Embryonic facial prominence (tissue), 1 donor: ENCODE results near the gene S100A2.

Experiments
- DNase-seq: peaks from one replicate; pipeline ENCODE4 v3.0.0-alpha.2; 2016; ENCODE audit errors: extremely low spot score

S100A2 gene

GRCh38 chr1:153545067-153546055, 20.3 kb downstream of the S100A2 start, which contains the start of gene S100A4:
Gene S100A4 (minus strand): TSS chr1:153545806. CDS start chr1:153544794, 1,012 bp downstream.
- peak; percentile 78 for DNase-seq

- no peak for DNase-seq
Observed at GRCh38 chr1:153544453-153545066, 21.1 kb downstream of the S100A2 start.

- no peak for DNase-seq
Observed at GRCh38 chr1:153543736-153544135, 21.9 kb downstream of the S100A2 start.

GRCh38 chr1:153542956-153543711, 22.5 kb downstream of the S100A2 start:
- DNase-seq, result no peak

- no peak for DNase-seq
Observed at GRCh38 chr1:153541641-153542590, 23.7 kb downstream of the S100A2 start.

DNA sequence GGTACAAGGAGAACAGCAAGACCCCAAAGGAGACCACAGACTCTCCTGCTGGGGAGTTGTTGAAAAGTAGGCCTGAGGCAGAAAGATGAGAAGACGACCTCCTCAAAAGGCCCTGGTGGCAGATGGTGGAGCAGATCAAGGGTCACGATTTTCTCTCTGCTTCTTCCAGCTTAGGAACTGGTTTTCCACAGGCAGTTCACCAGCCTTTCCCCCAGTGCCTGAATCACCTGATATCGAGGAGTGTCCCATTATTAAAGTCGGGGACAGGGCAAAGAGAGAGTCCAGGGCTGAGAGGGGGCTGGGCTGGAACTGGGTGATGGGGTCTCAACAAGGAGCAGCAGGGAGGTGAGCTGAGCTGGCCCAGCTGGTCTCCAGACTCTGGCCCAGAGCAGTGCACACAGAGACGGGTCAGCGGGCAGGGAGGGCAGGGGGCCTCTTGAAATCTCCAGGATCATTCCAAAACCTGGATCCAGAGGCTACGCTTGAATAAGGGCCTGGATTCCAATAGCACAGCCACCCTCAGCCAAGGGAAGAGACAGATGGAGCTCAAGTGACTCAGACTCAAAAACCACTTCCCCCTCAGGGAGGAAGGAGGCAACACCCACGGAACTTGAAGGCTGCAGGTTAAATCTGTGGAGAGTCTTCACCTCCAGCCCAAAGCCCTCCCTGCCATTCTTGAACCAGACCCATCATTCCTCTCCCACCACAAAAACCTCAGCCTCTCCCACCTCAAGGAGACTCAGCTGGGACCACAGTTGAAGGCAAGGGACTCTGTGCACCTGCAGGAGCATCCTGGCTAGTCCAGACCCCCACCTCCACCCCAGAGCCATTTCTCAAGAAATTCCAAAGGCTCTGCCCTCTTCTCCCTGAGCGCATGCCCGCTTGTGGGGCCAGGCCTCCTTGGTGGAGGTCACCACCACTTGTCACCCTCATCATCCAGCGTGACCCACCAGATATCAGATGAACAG, 25.0 kb downstream of the S100A2 start, which contains the start of gene S100A5:
Gene S100A5, minus strand, starts transcription at position 541 of the 968 bp plus-strand sequence. CDS start 743 bp downstream, outside the sequence.
- DNase-seq, result no peak

DNA sequence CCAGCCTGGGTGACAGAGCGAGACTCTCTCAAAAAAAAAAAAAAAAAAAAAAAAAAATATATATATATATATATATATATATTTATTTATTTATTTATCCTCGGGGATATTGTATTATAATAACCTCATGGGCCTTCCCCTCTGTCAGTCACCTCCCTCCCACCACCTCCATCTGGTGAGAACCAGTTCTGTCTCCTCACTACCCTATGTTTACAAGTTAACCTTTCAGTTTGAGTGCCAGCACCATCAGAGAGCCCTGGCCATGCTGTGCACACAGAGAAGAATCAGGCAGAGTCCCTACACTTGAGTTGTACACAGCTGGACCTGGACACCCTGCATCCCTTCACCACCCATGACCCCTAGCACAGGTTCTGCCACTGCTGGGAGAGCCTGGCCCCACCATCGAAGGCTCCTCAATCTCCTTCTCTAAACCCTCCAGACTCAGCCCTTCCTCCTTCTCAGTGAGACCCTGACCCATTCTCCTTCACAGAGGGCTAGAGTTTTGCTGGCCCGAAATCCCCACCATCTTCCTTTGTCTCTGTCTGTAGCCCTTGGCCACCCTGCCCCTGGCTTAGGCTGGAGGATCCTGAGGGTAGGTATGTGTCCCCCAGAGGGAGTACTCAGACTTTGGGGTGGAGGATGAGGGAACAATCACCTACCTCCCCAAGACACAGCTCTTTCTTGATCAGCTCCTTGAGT, 26.1 kb downstream of the S100A2 start:
- no peak for DNase-seq

DNA sequence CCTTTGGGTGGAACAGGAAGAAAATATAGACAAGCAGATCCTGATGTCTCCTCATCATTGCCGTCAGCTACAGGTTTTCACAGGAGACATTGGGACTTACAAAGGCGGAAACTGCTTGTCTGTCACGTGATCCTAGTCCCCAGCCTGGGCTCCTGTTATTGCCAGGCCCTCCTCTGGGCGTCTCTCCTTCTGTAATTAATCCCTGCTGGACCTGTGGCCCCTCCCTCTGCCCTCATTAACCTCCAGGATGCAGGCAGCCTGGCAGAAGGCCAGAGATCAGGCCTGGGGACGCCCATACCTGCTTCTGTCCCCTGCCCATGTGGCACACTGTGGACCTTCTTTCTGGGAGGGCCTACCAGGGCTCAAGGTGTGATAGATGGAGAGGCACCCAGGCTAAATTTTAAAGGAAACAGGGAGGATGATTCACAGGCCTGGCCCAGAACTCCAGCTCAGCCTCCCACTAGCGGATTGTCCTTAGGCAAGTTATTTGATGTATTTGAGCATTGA, 27.3 kb downstream of the S100A2 start:
- no peak for DNase-seq

- DNase-seq, result no peak
Observed at GRCh38 chr1:153537376-153537730, 28.3 kb downstream of the S100A2 start.

DNA sequence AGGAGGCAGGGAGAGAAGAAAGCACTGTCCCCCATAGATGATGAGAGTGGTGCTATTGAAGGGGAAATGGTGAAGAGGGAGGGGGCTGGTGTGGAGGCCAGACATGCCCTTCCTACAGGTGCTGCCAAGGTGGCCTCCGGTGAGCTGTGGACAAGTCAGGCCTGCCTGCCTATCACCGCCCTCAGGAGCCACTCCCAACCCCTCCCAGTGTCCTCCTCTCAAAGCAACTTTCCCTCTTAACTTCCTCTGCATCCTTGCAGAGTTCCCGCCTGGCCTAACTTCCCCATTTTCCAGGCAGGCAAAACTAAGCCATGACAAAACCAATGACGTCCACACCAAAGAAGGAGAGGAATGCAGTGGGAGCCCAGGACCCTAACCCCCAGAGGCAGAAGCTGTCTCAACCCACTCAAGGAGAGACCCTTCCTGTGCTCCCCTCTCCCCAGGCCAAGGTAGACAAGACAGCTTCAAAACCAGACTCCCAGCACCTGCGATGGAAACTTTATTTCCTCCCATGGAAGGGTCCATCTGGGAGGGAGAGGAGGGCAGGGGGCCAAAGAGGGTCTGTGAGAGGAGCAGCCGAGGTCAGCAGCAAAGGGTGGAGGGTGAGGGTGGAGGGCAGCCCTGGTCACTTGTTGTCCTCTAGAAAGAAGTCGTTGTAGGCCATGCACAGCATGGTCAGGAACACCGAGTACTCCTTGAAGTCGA, 28.8 kb downstream of the S100A2 start:
- DNase-seq, result no peak

- DNase-seq, result peak; percentile 55
Observed at GRCh38 chr1:153536012-153536670, 29.5 kb downstream of the S100A2 start.

- no peak for DNase-seq
Observed at GRCh38 chr1:153535242-153536011, 30.2 kb downstream of the S100A2 start, which contains the start of gene S100A6. Gene S100A6 (minus strand): TSS chr1:153535991. CDS start chr1:153535339, 652 bp downstream.

DNA sequence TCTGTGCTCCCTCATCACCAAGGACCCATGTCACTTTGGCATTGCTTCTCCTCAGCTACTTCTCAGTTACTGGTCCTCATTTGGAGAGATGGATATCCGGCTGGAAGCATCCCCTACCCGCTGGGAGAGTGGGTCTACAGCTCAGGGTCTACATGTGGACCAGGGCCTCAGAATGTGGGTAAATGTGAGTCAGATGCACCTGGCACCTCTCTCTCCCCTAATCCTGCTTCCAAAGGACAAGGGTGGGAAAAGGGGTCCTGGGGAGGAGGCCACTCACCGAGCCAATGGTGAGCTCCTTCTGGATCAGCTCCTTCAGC, 30.8 kb downstream of the S100A2 start:
- no peak for DNase-seq

DNA sequence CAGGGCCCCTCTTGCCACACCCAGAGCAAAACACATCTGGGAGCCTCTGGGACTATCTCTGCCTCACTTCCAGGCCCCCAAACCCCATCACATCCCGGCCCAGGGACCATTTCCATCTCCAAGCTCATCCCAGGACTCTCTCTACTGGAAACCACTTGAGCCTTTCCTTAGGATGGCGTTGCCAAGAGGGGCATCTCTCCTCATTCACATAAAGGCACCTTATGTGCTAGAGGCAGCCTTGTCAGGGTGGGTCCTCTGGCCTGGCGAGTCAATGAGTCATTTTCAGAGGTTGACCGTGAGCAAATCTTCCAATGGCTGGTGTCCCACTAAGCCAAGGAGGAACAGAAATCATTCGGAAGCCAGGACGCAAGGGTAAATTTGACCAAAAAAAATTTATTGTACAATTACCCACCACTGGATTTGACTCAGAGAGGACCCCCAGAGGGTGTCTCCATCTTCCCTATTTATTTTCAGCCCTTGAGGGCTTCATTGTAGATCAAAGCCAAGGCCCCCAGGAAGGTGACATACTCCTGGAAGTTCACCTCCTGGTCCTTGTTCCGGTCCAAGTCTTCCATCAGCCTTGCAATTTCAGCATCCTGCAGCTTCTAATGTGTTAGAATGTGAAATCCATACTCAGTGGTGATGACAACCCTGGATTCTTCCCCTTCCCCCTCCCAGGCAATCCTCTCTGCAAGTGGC, 31.3 kb downstream of the S100A2 start:
- DNase-seq, result no peak

DNA sequence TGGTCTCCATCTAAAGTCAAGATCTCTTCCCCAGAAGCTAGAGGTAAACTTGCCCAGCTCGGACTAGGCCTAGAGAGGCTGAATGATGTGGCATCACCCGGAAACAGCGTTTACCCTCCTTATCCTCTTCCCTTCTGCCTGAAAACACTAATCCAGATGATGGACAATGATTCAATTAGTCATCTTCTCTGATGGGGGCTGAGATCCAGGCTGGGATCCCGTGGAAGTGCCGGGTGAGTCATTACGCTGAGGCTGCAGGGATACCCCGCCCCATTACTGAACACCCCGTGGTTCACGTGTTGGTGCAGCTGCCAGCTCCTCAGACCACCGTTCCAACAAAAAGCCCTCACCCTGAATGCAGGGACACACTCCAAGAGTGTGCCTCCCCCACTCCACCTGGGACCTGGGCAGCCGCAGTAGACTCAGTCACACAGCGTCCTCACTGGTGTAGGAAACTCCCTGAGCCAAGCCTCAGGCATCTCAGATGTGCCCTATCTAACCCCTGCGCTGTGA, 31.9 kb downstream of the S100A2 start:
- no peak for DNase-seq
